A673 (cell line): ENCODE results near the gene MACROH2A1. TPM values are rescaled to one million over a fixed set of nuclear protein-coding genes. Genes with fewer than 3 reads are reported as not detected.

Experiments
- BruUV-seq: library from RNA; stranded (reverse); fragments of 400-500 nt; replicated peaks from 2 replicates; lab custom pipeline; 2021; lab: Mats Ljungman, UMichigan
- CTCF ChIA-PET: fragments of 300-600 bp; sonication (Branson Sonifier 250); formaldehyde crosslinking; loops from one replicate; lab custom pipeline; 2022; ENCODE audit warnings: antibody characterized with exemption; lab: Charles Lee
- POLR2A ChIA-PET: fragments of 300-600 bp; sonication (Branson Sonifier 250); formaldehyde crosslinking; loops from one replicate; lab custom pipeline; 2022; ENCODE audit warnings: antibody characterized with exemption; ENCODE audit not compliant: low non-redundant PET; lab: Charles Lee
- DNase-seq: peaks from one replicate; pipeline ENCODE4 v3.0.0-alpha.2; 2015; ENCODE audit warnings: low spot score
- H3K27ac ChIP-seq: fragments of 200-600 bp; sonication (generic); 2 replicates; pipeline ENCODE4 v1.5.1; 2016; ENCODE audit warnings: mixed run types, low read depth, mild to moderate bottlenecking, mixed read lengths, antibody characterized with exemption, low read length; ENCODE audit not compliant: poor library complexity, severe bottlenecking
- H3K27me3 ChIP-seq: fragments of 200-600 bp; sonication (generic); replicated peaks from 2 replicates; pipeline ENCODE4 v1.6.1; 2017; ENCODE audit warnings: mixed run types, low read depth, mild to moderate bottlenecking, mixed read lengths, antibody characterized with exemption, low read length; ENCODE audit not compliant: insufficient read depth, poor library complexity
- H3K36me3 ChIP-seq: fragments of 200-600 bp; sonication (generic); 2 replicates; pipeline ENCODE4 v1.6.1; 2016; ENCODE audit warnings: mixed run types, mild to moderate bottlenecking, mixed read lengths, antibody characterized with exemption, low read length; ENCODE audit not compliant: insufficient read depth, poor library complexity, severe bottlenecking
- H3K4me1 ChIP-seq: fragments of 200-600 bp; sonication (generic); 2 replicates; pipeline ENCODE4 v1.6.1; 2017; ENCODE audit warnings: mixed run types, mild to moderate bottlenecking, mixed read lengths, antibody characterized with exemption, low read length; ENCODE audit not compliant: insufficient read depth, poor library complexity, severe bottlenecking
- H3K4me3 ChIP-seq: fragments of 200-600 bp; sonication (generic); 2 replicates; pipeline ENCODE4 v1.5.1; 2016; ENCODE audit warnings: low read depth, mixed run types, mild to moderate bottlenecking, mixed read lengths, low read length; ENCODE audit not compliant: poor library complexity, severe bottlenecking
- H3K9me3 ChIP-seq: fragments of 200-600 bp; sonication (generic); 2 replicates; pipeline ENCODE4 v1.6.1; 2016; ENCODE audit warnings: mixed run types, low read depth, mild to moderate bottlenecking, mixed read lengths, antibody characterized with exemption, low read length; ENCODE audit not compliant: poor library complexity, severe bottlenecking
- CTCF ChIP-seq: fragments of 300-800, 200-600 bp; sonication (generic); conservative IDR thresholded peaks from 2 replicates; pipeline ENCODE4 v1.5.1; 2017; ENCODE audit warnings: low read depth, mild to moderate bottlenecking, antibody characterized with exemption, low read length, moderate library complexity, mixed read lengths
- EZH2 ChIP-seq: fragments of 200-600 bp; sonication (generic); IDR thresholded peaks from 2 replicates; pipeline ENCODE4 v1.6.1; 2017; ENCODE audit warnings: borderline replicate concordance, low read depth, mild to moderate bottlenecking, mixed read lengths, antibody characterized with exemption, low read length; ENCODE audit not compliant: poor library complexity, severe bottlenecking
- intact Hi-C: fragments of 100-400 bp; cut with micrococcal nuclease; formaldehyde crosslinking; loops from one replicate; pipeline ENCODE4 v1.10.0; 2022; ENCODE audit not compliant: unreplicated experiment
- total RNA-seq: library from RNA; stranded (reverse); gene quantifications from 2 replicates; pipeline ENCODE4 v1.2.3, GENCODE V29; 2021

The MACROH2A1 gene
- total RNA-seq, 1 experiment from 2014 or later, result 264 TPM

- TF ChIP-seq CTCF, result no peak
- no peak for TF ChIP-seq EZH2
- Histone ChIP-seq H3K36me3 (no peaks in the 10 kb centered on the region), H3K4me3 (no peak overlapping the region), H3K4me1 (no peaks in the 10 kb centered on the region), H3K9me3 (no peaks in the 10 kb centered on the region), H3K27me3 (no peaks in the 10 kb centered on the region), H3K27ac (no peak overlapping the region)
- intact Hi-C loops, result no loop called here
- ChIA-PET CTCF (no interaction called here), POLR2A (no interaction called here)
- BruUV-seq, result no TSS peak
- DNase-seq, result no peak
Measured at GRCh38 chr5:135323701-135324132, 75.3 kb downstream of the MACROH2A1 start.

- no peak overlapping the region for H3K27ac ChIP-seq
- no peak overlapping the region for H3K4me3 ChIP-seq
- ChIA-PET CTCF (no interaction called here), POLR2A (no interaction called here)
- H3K4me1 ChIP-seq, result no peaks in the 10 kb centered on the region
- no TSS peak for BruUV-seq
- H3K36me3 ChIP-seq, result no peaks in the 10 kb centered on the region
- H3K9me3 ChIP-seq, result no peaks in the 10 kb centered on the region
- H3K27me3 ChIP-seq, result no peaks in the 10 kb centered on the region
- intact Hi-C loops, result no loop called here
- DNase-seq, result no peak
- TF ChIP-seq CTCF (no peak), EZH2 (no peak)
Measured at GRCh38 chr5:135323227-135323626, 75.8 kb downstream of the MACROH2A1 start.

GRCh38 chr5:135322744-135323143 is 76.3 kb downstream of the MACROH2A1 start:
- BruUV-seq, result no TSS peak
- CTCF ChIA-PET, result no interaction called here
- intact Hi-C loops, result no loop called here

More at GRCh38 chr5:135322744-135323143, 76.3 kb downstream of the MACROH2A1 start:
- H3K36me3 ChIP-seq, result no peaks in the 10 kb centered on the region
- POLR2A ChIA-PET, result no interaction called here
- H3K4me3 ChIP-seq, result no peak overlapping the region
- H3K27ac ChIP-seq, result no peak overlapping the region
- TF ChIP-seq CTCF (no peak), EZH2 (no peak)
- no peak for DNase-seq
- H3K27me3 ChIP-seq, result no peaks in the 10 kb centered on the region
- no peaks in the 10 kb centered on the region for H3K9me3 ChIP-seq
- H3K4me1 ChIP-seq, result no peaks in the 10 kb centered on the region
